Loucy (cell line): ENCODE measurements around the gene KLHL30.

ENCODE experiments used
- CTCF ChIP-seq: fragments of 200-600 bp; sonication (generic); conservative IDR thresholded peaks from 2 replicates; pipeline ENCODE4 v1.5.1; 2014; ENCODE audit warnings: mild to moderate bottlenecking, antibody characterized with exemption, low read length
- EZH2phosphoT487 ChIP-seq: fragments of 200-600 bp; IDR thresholded peaks from 2 replicates; pipeline ENCODE4 v1.6.1; 2018; ENCODE audit warnings: antibody characterized with exemption, mild to moderate bottlenecking, moderate library complexity, borderline replicate concordance

GRCh38 chr2:238145851-238146250 lies 7.4 kb downstream of the KLHL30 start:
- TF ChIP-seq CTCF = no peak
- no peak for TF ChIP-seq EZH2phosphoT487
